Measurements from ENCODE around the gene NCAPH2. TPM values are rescaled to one million over a fixed set of nuclear protein-coding genes. Genes with fewer than 3 reads are reported as not detected.
A peak's percentile ranks its signal among the peaks of the same experiment; 100 is the strongest.

NCAPH2 gene
- total and polyA plus RNA-seq, 2 of the 13 experiments (the other 11 are each of a cell fraction or from before 2014, with no cell fraction given), result 28.1 to 64.4 TPM

DNA sequence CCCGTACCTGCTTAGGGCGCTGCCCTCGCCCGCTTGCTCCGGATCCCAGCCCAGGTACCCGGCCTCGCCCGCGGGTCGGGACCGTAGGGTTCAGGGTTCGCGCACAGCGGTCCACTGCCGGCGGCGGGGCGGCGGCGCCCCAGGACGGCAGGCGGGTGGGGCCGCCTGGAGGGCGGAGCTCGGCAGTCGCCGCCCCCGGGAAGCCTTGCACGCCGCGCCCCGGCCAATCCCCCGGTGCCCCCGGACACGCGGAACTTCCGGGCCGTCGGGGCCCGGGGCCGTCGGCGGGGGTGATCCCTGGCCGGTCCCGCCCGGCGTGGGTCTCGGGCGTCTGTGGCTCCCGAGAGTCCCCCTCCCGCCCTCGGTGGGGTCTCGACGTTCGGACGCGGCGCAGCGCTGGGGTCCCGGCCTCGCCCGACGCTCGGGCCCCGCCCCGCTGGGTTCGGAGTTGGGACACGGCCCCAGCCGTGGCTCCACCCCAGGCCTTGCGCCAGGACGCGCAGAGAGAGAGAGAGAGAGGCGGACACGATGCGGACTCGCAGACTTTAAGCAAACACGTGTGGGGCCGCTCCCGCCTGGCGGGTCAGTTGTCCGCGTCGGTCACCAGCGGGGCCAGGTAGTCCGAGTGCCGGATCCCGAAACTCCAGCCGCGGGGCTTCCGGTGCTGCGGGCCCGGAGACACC, 22.0 kb downstream of the NCAPH2 start, which contains the start of gene TYMP (continued):
- TF ChIP-seq KLF16 (CRISPR knock-in tag; IDR thresholded peaks at IDR 0.05) (peak in 1 of 2 experiments; percentile 65; a peak in 2 of 4 replicates), ZNF883 (CRISPR knock-in tag; IDR thresholded peaks at IDR 0.05; ENCODE audit: not compliant biosample characterization) (no peak), CHCHD3 (CRISPR knock-in tag; IDR thresholded peaks at IDR 0.05) (no peak), CBX1 (IDR thresholded peaks at IDR 0.05; ENCODE audit: low read depth) (no peak), MXD4 (CRISPR knock-in tag; IDR thresholded peaks at IDR 0.05) (0 out of 2 replicates have a peak, but pooled peaks have one; percentile 36), CREB1 (IDR thresholded peaks at IDR 0.05) (no peak), CREB1 (CRISPR knock-in tag; IDR thresholded peaks at IDR 0.05) (no peak), MED8 (CRISPR knock-in tag; IDR thresholded peaks at IDR 0.05; ENCODE audit: insufficient replicate concordance) (peak; percentile 37), MTA1 (CRISPR knock-in tag; IDR thresholded peaks at IDR 0.05; ENCODE audit: borderline replicate concordance) (peak; percentile 64; the same call in 1 of the 2 replicates), TRIM24 (CRISPR knock-in tag; IDR thresholded peaks at IDR 0.05) (0 out of 2 replicates have a peak, but pooled peaks have one; percentile 27), NCOA1 (CRISPR knock-in tag; IDR thresholded peaks at IDR 0.05) (no peak; the same call in 1 of the 2 replicates), SP2 (CRISPR knock-in tag; IDR thresholded peaks at IDR 0.05) (0 out of 2 replicates have a peak, but pooled peaks have one; percentile 25), ZNF616 (CRISPR knock-in tag; IDR thresholded peaks at IDR 0.05; ENCODE audit: low read depth) (no peak)
- TF ChIP-seq, protein P1, sequence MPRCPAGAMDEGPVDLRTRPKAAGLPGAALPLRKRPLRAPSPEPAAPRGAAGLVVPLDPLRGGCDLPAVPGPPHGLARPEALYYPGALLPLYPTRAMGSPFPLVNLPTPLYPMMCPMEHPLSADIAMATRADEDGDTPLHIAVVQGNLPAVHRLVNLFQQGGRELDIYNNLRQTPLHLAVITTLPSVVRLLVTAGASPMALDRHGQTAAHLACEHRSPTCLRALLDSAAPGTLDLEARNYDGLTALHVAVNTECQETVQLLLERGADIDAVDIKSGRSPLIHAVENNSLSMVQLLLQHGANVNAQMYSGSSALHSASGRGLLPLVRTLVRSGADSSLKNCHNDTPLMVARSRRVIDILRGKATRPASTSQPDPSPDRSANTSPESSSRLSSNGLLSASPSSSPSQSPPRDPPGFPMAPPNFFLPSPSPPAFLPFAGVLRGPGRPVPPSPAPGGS (CRISPR knock-in tag; IDR thresholded peaks at IDR 0.05), result 0 out of 2 replicates have a peak, but pooled peaks have one; percentile 7
- TF ChIP-seq, protein P2, sequence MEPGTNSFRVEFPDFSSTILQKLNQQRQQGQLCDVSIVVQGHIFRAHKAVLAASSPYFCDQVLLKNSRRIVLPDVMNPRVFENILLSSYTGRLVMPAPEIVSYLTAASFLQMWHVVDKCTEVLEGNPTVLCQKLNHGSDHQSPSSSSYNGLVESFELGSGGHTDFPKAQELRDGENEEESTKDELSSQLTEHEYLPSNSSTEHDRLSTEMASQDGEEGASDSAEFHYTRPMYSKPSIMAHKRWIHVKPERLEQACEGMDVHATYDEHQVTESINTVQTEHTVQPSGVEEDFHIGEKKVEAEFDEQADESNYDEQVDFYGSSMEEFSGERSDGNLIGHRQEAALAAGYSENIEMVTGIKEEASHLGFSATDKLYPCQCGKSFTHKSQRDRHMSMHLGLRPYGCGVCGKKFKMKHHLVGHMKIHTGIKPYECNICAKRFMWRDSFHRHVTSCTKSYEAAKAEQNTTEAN (CRISPR knock-in tag; conservative IDR thresholded peaks at IDR 0.05), result no peak; the same call in 1 of the 2 replicates
- TF ChIP-seq, protein P3, sequence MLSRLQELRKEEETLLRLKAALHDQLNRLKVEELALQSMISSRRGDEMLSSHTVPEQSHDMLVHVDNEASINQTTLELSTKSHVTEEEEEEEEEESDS (CRISPR knock-in tag; IDR thresholded peaks at IDR 0.05; ENCODE audit: borderline replicate concordance), result no peak
- TF ChIP-seq, protein P4, sequence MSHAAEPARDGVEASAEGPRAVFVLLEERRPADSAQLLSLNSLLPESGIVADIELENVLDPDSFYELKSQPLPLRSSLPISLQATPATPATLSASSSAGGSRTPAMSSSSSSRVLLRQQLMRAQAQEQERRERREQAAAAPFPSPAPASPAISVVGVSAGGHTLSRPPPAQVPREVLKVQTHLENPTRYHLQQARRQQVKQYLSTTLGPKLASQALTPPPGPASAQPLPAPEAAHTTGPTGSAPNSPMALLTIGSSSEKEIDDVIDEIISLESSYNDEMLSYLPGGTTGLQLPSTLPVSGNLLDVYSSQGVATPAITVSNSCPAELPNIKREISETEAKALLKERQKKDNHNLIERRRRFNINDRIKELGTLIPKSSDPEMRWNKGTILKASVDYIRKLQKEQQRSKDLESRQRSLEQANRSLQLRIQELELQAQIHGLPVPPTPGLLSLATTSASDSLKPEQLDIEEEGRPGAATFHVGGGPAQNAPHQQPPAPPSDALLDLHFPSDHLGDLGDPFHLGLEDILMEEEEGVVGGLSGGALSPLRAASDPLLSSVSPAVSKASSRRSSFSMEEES (CRISPR knock-in tag; IDR thresholded peaks at IDR 0.05), result 0 out of 2 replicates have a peak, but pooled peaks have one; percentile 43
- TF ChIP-seq, protein P5, sequence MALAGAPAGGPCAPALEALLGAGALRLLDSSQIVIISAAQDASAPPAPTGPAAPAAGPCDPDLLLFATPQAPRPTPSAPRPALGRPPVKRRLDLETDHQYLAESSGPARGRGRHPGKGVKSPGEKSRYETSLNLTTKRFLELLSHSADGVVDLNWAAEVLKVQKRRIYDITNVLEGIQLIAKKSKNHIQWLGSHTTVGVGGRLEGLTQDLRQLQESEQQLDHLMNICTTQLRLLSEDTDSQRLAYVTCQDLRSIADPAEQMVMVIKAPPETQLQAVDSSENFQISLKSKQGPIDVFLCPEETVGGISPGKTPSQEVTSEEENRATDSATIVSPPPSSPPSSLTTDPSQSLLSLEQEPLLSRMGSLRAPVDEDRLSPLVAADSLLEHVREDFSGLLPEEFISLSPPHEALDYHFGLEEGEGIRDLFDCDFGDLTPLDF (CRISPR knock-in tag; IDR thresholded peaks at IDR 0.05), result peak; percentile 79
- TF ChIP-seq, protein P6, sequence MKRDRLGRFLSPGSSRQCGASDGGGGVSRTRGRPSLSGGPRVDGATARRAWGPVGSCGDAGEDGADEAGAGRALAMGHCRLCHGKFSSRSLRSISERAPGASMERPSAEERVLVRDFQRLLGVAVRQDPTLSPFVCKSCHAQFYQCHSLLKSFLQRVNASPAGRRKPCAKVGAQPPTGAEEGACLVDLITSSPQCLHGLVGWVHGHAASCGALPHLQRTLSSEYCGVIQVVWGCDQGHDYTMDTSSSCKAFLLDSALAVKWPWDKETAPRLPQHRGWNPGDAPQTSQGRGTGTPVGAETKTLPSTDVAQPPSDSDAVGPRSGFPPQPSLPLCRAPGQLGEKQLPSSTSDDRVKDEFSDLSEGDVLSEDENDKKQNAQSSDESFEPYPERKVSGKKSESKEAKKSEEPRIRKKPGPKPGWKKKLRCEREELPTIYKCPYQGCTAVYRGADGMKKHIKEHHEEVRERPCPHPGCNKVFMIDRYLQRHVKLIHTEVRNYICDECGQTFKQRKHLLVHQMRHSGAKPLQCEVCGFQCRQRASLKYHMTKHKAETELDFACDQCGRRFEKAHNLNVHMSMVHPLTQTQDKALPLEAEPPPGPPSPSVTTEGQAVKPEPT (CRISPR knock-in tag; IDR thresholded peaks at IDR 0.05; ENCODE audit: low read depth), result 0 out of 2 replicates have a peak, but pooled peaks have one; percentile 52
- TF ChIP-seq, protein P7, sequence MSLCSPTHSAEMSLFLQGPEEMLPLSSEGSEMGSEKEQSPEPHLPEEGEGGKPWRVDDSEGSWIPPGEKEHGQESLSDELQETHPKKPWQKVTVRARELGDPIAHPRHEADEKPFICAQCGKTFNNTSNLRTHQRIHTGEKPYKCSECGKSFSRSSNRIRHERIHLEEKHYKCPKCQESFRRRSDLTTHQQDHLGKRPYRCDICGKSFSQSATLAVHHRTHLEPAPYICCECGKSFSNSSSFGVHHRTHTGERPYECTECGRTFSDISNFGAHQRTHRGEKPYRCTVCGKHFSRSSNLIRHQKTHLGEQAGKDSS (CRISPR knock-in tag; IDR thresholded peaks at IDR 0.05; ENCODE audit: borderline replicate concordance, low read depth), result peak; percentile 69; the same call in 1 of the 2 replicates

Data from HepG2 (cell line).